Measurements from ENCODE around the gene ZMAT3.
"Not testable (repeated sequence)": the region's sequence is repeated elsewhere in the genome, so short reads cannot be mapped to it uniquely, and the experiment has no call there.

ZMAT3 gene

GRCh38 chr3:179071323-179072099, at the start of gene ZMAT3:
Gene ZMAT3, minus strand, starts transcription at chr3:179071809. Its CDS starts 4,057 bp downstream, at chr3:179067752.
- Histone ChIP-seq H3K36me3 (ENCODE audit: insufficient read depth, low read length) (no peaks in the 10 kb centered on the region), H3F3A (ENCODE audit: low read depth) (no peaks in the 10 kb centered on the region), H3K79me2 (ENCODE audit: insufficient read depth, low read length) (peaks cover 33% of the 10 kb centered on the region), H3K4me2 (ENCODE audit: low read depth, low read length, poor library complexity, severe bottlenecking) (peak within 1 kb of the TSS; percentile 78), H3K9me2 (replicated peaks; ENCODE audit: low read depth, low read length) (no peaks in the 10 kb centered on the region), H3K4me3 (ENCODE audit: low read length, poor library complexity, severe bottlenecking) (peak within 1 kb of the TSS; percentile 96), H4K20me1 (ENCODE audit: insufficient read depth, low read length, poor library complexity, severe bottlenecking) (no peaks in the 10 kb centered on the region), H3K4me1 (ENCODE audit: insufficient read depth, low read length, poor library complexity, severe bottlenecking) (peaks cover 33% of the 10 kb centered on the region), H3K27me3 (ENCODE audit: insufficient read depth, low read length, poor library complexity, severe bottlenecking) (no peaks in the 10 kb centered on the region), H3K9ac (ENCODE audit: low read depth, low read length, poor library complexity, severe bottlenecking) (peak within 1 kb of the TSS; percentile 90), H3K9me3 (ENCODE audit: insufficient read depth, low read depth, low read length) (no peaks in the 10 kb centered on the region), H2AFZ (ENCODE audit: low read length) (peak within 1 kb of the TSS; percentile 88)
- TF ChIP-seq CTCF (conservative IDR thresholded peaks at IDR 0.05; ENCODE audit: low read length) = no peak
- TF ChIP-seq EZH2phosphoT487 (IDR thresholded peaks at IDR 0.05; ENCODE audit: borderline replicate concordance) = no peak

- no peaks in the 10 kb centered on the region for H3K36me3 ChIP-seq (ENCODE audit: insufficient read depth, low read length)
- no peak overlapping the region for H2AFZ ChIP-seq (ENCODE audit: low read length)
- H3K4me3 ChIP-seq (ENCODE audit: low read length, poor library complexity, severe bottlenecking) = no peak overlapping the region
- no peak overlapping the region for H3K4me2 ChIP-seq (ENCODE audit: low read depth, low read length, poor library complexity, severe bottlenecking)
- no peaks in the 10 kb centered on the region for H3K4me1 ChIP-seq (ENCODE audit: insufficient read depth, low read length, poor library complexity, severe bottlenecking)
- no peaks in the 10 kb centered on the region for H3F3A ChIP-seq (ENCODE audit: low read depth)
- no peaks in the 10 kb centered on the region for H3K27me3 ChIP-seq (ENCODE audit: insufficient read depth, low read length, poor library complexity, severe bottlenecking)
- H3K9ac ChIP-seq (ENCODE audit: low read depth, low read length, poor library complexity, severe bottlenecking) = no peak overlapping the region
- no peaks in the 10 kb centered on the region for H4K20me1 ChIP-seq (ENCODE audit: insufficient read depth, low read length, poor library complexity, severe bottlenecking)
- TF ChIP-seq CTCF (conservative IDR thresholded peaks at IDR 0.05; ENCODE audit: low read length) (no peak), EZH2phosphoT487 (IDR thresholded peaks at IDR 0.05; ENCODE audit: borderline replicate concordance) (no peak)
- H3K9me2 ChIP-seq (replicated peaks; ENCODE audit: low read depth, low read length) = no peaks in the 10 kb centered on the region
- no peaks in the 10 kb centered on the region for H3K79me2 ChIP-seq (ENCODE audit: insufficient read depth, low read length)
- H3K9me3 ChIP-seq (ENCODE audit: insufficient read depth, low read depth, low read length) = no peaks in the 10 kb centered on the region
Measured at GRCh38 chr3:179116816-179117215, 45.2 kb upstream of the ZMAT3 start.

GRCh38 chr3:179115444-179115843, 43.8 kb upstream of the ZMAT3 start:
- H3K4me1 ChIP-seq (ENCODE audit: insufficient read depth, low read length, poor library complexity, severe bottlenecking); H3K4me2 ChIP-seq (ENCODE audit: low read depth, low read length, poor library complexity, severe bottlenecking); H3K9ac ChIP-seq (ENCODE audit: low read depth, low read length, poor library complexity, severe bottlenecking); H3F3A ChIP-seq (ENCODE audit: low read depth); H4K20me1 ChIP-seq (ENCODE audit: insufficient read depth, low read length, poor library complexity, severe bottlenecking); H3K9me3 ChIP-seq (ENCODE audit: insufficient read depth, low read depth, low read length); H3K9me2 ChIP-seq (replicated peaks; ENCODE audit: low read depth, low read length); H3K79me2 ChIP-seq (ENCODE audit: insufficient read depth, low read length); H2AFZ ChIP-seq (ENCODE audit: low read length); H3K4me3 ChIP-seq (ENCODE audit: low read length, poor library complexity, severe bottlenecking); H3K36me3 ChIP-seq (ENCODE audit: insufficient read depth, low read length); H3K27me3 ChIP-seq (ENCODE audit: insufficient read depth, low read length, poor library complexity, severe bottlenecking): not testable (repeated sequence)

- no peak overlapping the region for H3K4me2 ChIP-seq (ENCODE audit: low read depth, low read length, poor library complexity, severe bottlenecking)
- no peaks in the 10 kb centered on the region for H3K79me2 ChIP-seq (ENCODE audit: insufficient read depth, low read length)
- H3K36me3 ChIP-seq (ENCODE audit: insufficient read depth, low read length) = no peaks in the 10 kb centered on the region
- H3K9me3 ChIP-seq (ENCODE audit: insufficient read depth, low read depth, low read length) = no peaks in the 10 kb centered on the region; the same call in 1 of the 2 replicates
- H3K4me1 ChIP-seq (ENCODE audit: insufficient read depth, low read length, poor library complexity, severe bottlenecking) = no peaks in the 10 kb centered on the region
- no peaks in the 10 kb centered on the region for H3K27me3 ChIP-seq (ENCODE audit: insufficient read depth, low read length, poor library complexity, severe bottlenecking)
- H3K4me3 ChIP-seq (ENCODE audit: low read length, poor library complexity, severe bottlenecking) = no peak overlapping the region
- no peaks in the 10 kb centered on the region for H3K9me2 ChIP-seq (replicated peaks; ENCODE audit: low read depth, low read length)
- H3F3A ChIP-seq (ENCODE audit: low read depth) = no peaks in the 10 kb centered on the region
- no peak overlapping the region for H2AFZ ChIP-seq (ENCODE audit: low read length)
- TF ChIP-seq EZH2phosphoT487 (IDR thresholded peaks at IDR 0.05; ENCODE audit: borderline replicate concordance) = no peak
- no peak for TF ChIP-seq CTCF (conservative IDR thresholded peaks at IDR 0.05; ENCODE audit: low read length)
- H3K9ac ChIP-seq (ENCODE audit: low read depth, low read length, poor library complexity, severe bottlenecking) = no peak overlapping the region
- H4K20me1 ChIP-seq (ENCODE audit: insufficient read depth, low read length, poor library complexity, severe bottlenecking) = no peaks in the 10 kb centered on the region
Measured at GRCh38 chr3:179113903-179114302, 42.3 kb upstream of the ZMAT3 start.

Measured in Loucy (cell line).